Transverse colon (tissue), 4 donors: ENCODE data around the gene AGTR1. TPM values are rescaled to one million over a fixed set of nuclear protein-coding genes. Genes with fewer than 3 reads are reported as not detected.

Source experiments
- DNase-seq: peaks from one replicate; pipeline ENCODE4 v3.0.0-alpha.2; 2019
- H3K27ac ChIP-seq, 4 donors: fragments of 200-600 bp; sonication (generic); 2 replicates each; pipeline ENCODE4 v1.5.1; 2016 to 2018; ENCODE audit warnings: inconsistent platforms in 4 of 4
- H3K27me3 ChIP-seq: fragments of 200-600 bp; sonication (generic); 2 replicates; pipeline ENCODE4 v1.5.1; 2017; ENCODE audit warnings: inconsistent platforms
- H3K36me3 ChIP-seq, 4 donors: fragments of 200-600 bp; sonication (generic); 2 replicates each; pipeline ENCODE4 v1.5.1; 2017 to 2019; ENCODE audit warnings: inconsistent platforms in 4 of 4
- H3K4me1 ChIP-seq, 4 donors: fragments of 200-600 bp; sonication (generic); 2 replicates each; pipeline ENCODE4 v1.5.1; 2017 to 2020; ENCODE audit warnings: inconsistent platforms in 4 of 4
- H3K4me3 ChIP-seq, 4 donors: fragments of 200-600 bp; sonication (generic); 1 replicate in 1 of 4; 2 replicates in 3 of 4; pipeline versions ENCODE4 v1.5.1 to v1.6.1; 2017 to 2019; ENCODE audit warnings: inconsistent platforms in 4 of 4
- H3K9me3 ChIP-seq, 2 donors: fragments of 200-600 bp; sonication (generic); 2 replicates each; pipeline ENCODE4 v1.5.1; 2017 to 2019; ENCODE audit warnings: inconsistent platforms in 2 of 2
- CTCF ChIP-seq, 5 experiments: fragments of 200-600 bp in 3 of 5; fragments of 450-650 bp in 2 of 5; sonication (generic) in 3 of 5; IDR thresholded peaks; 1 replicate in 2 of 5; 2 replicates in 3 of 5; pipeline ENCODE4 v1.5.1; 2016 to 2017; ENCODE audit warnings: antibody characterized with exemption in 5 of 5, inconsistent platforms in 3 of 5, mild to moderate bottlenecking in 2 of 5, moderate library complexity in 1 of 5
- EP300 ChIP-seq: sonication (generic); formaldehyde crosslinking; IDR thresholded peaks from one replicate; pipeline ENCODE4 v1.6.1; 2017; ENCODE audit warnings: antibody characterized with exemption, low read depth
- POLR2A ChIP-seq: fragments of 450-650 bp; IDR thresholded peaks from one replicate; pipeline ENCODE4 v1.6.1; 2016; ENCODE audit warnings: antibody characterized with exemption, mild to moderate bottlenecking, moderate library complexity
- POLR2AphosphoS5 ChIP-seq, 3 donors: sonication (generic); formaldehyde crosslinking; IDR thresholded peaks; one replicate each; pipeline ENCODE4 v1.6.1; 2016; ENCODE audit warnings: antibody characterized with exemption in 3 of 3
- WGBS, 2 donors: methylation state at CpG; one replicate each; pipeline ENCODE4 v1.1.5; 2018; ENCODE audit warnings: low coverage in 1 of 2; 5-methylcytosine and 5-hydroxymethylcytosine counted together
- in situ Hi-C, 4 donors: fragments of 200-750 bp; cut with MboI; loops; one replicate each; pipeline versions ENCODE4 v1.15.0 to v1.15.1; 2017; ENCODE audit warnings: low sequenced_read_pairs in 3 of 4, low pct_ligation_motif_present in 1 of 4, low pct_unique_long_range_greater_than_20kb in 1 of 4
- intact Hi-C: fragments of 100-400 bp; cut with DNase I; formaldehyde crosslinking; loops from one replicate; pipeline ENCODE4 v1.15.1; 2023; ENCODE audit warnings: low total_unique reads
- total RNA-seq, 4 donors: library from RNA; depleted of rRNA; stranded (reverse); fragments of >200 nt; gene quantifications; one replicate each; pipeline ENCODE4 v1.1.0, GENCODE V29; 2016

The AGTR1 gene
- total RNA-seq, 4 donors from 2014 or later = 1.8 to 10.2 (median 8.2) TPM

DNA sequence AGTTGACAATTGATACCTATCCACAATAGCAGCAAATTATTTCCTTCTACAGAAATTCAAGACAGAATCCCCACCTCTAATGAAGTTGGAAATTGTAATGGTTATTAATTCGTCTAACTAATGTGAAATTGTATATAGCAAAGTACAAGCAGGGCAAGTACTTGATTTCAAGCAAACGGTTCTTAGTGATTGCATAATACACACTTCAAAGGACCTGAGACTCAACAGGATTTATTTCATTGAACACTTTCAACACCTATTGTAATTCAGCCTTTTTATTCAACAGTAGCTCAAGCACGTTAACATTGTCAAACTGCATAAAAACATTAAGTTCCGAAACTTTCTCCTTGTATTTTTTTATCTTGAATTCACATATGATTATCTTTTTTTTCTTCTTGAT is 40.2 kb upstream of the AGTR1 start:
- Histone ChIP-seq H3K36me3 (no peaks in the 10 kb centered on the region), H3K27me3 (no peaks in the 10 kb centered on the region), H3K9me3 (no peaks in the 10 kb centered on the region), H3K27ac (no peak overlapping the region), H3K4me1 (no peaks in the 10 kb centered on the region), H3K4me3 (no peak overlapping the region)
- in situ Hi-C loops = no loop called here
- WGBS, 2 donors = 79 to 82% methylated on average over 3 to 4 of the region's 4 CpGs
- no peak for TF ChIP-seq POLR2AphosphoS5 (IDR thresholded peaks at IDR 0.05)
- no peak for TF ChIP-seq CTCF (IDR thresholded peaks at IDR 0.05)
- no peak for TF ChIP-seq POLR2A
- no peak for TF ChIP-seq EP300
- DNase-seq = no peak
- intact Hi-C loops = no loop called here

- intact Hi-C loops = no loop called here
- Histone ChIP-seq H3K36me3 (no peaks in the 10 kb centered on the region), H3K27me3 (no peaks in the 10 kb centered on the region), H3K27ac (no peak overlapping the region), H3K9me3 (no peaks in the 10 kb centered on the region), H3K4me1 (no peaks in the 10 kb centered on the region), H3K4me3 (no peak overlapping the region)
- DNase-seq = no peak
- in situ Hi-C loops = no loop called here
- TF ChIP-seq EP300 (no peak), POLR2A (no peak), CTCF (IDR thresholded peaks at IDR 0.05) (no peak), POLR2AphosphoS5 (IDR thresholded peaks at IDR 0.05) (no peak)
- WGBS, 2 donors = 84 to 86% methylated on average over 1 of the region's 1 CpG
Measured at GRCh38 chr3:148659512-148659911, 38.2 kb upstream of the AGTR1 start.

- in situ Hi-C loops = no loop called here
- TF ChIP-seq EP300 (no peak), POLR2A (no peak), POLR2AphosphoS5 (IDR thresholded peaks at IDR 0.05) (no peak), CTCF (IDR thresholded peaks at IDR 0.05) (no peak)
- H3K4me1 ChIP-seq = no peaks in the 10 kb centered on the region
- intact Hi-C loops = no loop called here
- H3K4me3 ChIP-seq = no peak overlapping the region
- no peaks in the 10 kb centered on the region for H3K9me3 ChIP-seq
- H3K27ac ChIP-seq = no peak overlapping the region
- DNase-seq = no peak
- no peaks in the 10 kb centered on the region for H3K27me3 ChIP-seq
- H3K36me3 ChIP-seq = no peaks in the 10 kb centered on the region
Measured at GRCh38 chr3:148680289-148680688, 17.4 kb upstream of the AGTR1 start.

DNA sequence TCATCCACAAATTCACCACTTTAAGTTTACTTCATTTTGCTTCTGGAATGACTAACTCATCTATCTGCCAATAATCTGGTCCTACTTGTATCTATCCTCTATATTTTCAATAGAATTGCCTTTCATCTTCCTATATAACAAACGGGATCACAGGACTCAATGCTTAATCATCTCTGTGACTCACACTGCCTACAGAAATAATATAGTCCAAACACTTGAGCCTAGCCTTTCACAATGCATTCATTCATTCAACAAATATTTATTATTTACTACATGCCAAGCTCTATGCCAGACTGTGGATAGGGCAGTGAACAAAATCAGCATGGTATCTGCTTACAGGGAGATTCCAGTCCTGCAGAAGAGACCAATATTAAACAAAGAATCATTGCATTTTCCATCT is 16.6 kb upstream of the AGTR1 start:
- Histone ChIP-seq H3K4me3 (no peak overlapping the region), H3K27ac (no peak overlapping the region), H3K4me1 (no peaks in the 10 kb centered on the region), H3K27me3 (no peaks in the 10 kb centered on the region), H3K9me3 (no peaks in the 10 kb centered on the region), H3K36me3 (no peaks in the 10 kb centered on the region)
- 44 to 47% methylated on average over 1 of the region's 1 CpG for WGBS, 2 donors
- TF ChIP-seq EP300 = no peak
- no peak for TF ChIP-seq POLR2A
- no peak for TF ChIP-seq POLR2AphosphoS5 (IDR thresholded peaks at IDR 0.05)
- TF ChIP-seq CTCF (IDR thresholded peaks at IDR 0.05) = no peak
- intact Hi-C loops = no loop called here
- no peak for DNase-seq
- in situ Hi-C loops = no loop called here
